IPS DF 4.7 (cell line): ENCODE data around the gene CHST15.

Experiments
- DNase-seq: peaks from one replicate; pipeline ENCODE4 v3.0.0-alpha.2; 2013; ENCODE audit warnings: low spot score; ENCODE audit errors: extremely low read depth

CHST15 gene, protein sequence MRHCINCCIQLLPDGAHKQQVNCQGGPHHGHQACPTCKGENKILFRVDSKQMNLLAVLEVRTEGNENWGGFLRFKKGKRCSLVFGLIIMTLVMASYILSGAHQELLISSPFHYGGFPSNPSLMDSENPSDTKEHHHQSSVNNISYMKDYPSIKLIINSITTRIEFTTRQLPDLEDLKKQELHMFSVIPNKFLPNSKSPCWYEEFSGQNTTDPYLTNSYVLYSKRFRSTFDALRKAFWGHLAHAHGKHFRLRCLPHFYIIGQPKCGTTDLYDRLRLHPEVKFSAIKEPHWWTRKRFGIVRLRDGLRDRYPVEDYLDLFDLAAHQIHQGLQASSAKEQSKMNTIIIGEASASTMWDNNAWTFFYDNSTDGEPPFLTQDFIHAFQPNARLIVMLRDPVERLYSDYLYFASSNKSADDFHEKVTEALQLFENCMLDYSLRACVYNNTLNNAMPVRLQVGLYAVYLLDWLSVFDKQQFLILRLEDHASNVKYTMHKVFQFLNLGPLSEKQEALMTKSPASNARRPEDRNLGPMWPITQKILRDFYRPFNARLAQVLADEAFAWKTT

DNA sequence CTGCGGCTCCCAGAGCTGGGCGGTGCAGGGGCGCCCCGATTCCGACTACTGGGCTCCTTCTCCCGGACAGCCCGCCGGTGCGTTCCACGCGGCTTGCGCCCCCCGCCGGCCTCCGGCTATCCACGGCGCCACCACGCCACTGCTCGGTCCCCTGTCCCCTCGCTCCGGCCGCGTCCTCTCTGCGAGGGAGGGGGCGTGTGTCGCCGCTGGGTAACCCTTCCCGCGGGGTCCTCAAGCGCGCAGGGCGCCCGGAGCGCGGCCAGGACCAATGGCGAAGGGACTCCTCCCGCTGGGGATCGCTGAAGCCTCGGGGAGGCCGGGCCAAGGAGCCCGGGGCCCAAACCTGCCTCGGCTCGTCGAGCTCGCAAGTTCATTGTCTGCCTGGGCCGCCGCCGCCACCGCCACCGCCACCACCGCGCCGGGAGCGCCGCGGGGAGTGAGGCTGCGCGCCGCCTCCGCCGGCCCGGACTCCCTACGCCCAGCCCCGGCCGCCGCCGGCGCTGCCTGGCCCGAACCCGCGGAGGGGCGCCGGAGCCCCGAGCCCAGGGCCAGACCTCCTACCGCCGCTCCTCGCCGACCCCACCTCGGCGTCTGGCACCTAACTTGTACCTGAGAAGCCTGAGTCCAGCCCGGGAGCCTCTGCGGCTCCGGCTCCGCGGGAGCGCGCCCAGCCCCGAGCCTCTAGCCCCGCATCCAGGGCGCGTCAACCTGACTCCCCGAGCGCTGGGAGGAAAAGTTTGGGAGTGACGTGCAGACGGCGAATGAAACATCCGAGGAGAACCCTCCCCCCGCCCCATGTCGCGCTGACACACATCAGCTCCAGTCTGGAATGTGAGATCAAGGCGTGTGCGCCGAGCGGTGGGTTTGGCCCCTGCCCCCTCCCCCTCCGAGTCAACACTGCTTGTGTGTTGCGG is at the start of gene CHST15:
CHST15 (minus strand) TSS at position 739 of the 914 bp plus-strand sequence. CDS start 47,386 bp downstream, outside the sequence.
- DNase-seq = no peak

DNA sequence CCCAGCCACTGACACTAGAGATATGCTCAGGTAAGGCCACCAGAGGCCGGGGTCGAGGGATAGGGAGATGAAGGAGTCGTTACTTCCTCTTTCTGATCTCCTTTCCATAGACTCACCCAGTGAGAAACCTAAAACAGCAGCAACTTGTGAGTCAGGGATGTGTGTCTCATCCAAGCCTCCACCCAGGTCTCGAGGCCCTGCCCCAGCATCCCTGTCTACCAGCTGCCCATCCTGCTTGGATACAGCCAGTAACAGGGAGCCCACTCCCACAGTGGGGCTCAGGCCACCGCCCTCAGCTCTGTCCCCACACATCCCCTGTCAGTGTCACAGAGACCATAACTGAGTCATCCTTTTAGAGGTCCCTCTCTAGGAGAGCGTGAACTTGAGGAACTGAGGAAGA is 49.6 kb upstream of the CHST15 start:
- DNase-seq = no peak

DNA sequence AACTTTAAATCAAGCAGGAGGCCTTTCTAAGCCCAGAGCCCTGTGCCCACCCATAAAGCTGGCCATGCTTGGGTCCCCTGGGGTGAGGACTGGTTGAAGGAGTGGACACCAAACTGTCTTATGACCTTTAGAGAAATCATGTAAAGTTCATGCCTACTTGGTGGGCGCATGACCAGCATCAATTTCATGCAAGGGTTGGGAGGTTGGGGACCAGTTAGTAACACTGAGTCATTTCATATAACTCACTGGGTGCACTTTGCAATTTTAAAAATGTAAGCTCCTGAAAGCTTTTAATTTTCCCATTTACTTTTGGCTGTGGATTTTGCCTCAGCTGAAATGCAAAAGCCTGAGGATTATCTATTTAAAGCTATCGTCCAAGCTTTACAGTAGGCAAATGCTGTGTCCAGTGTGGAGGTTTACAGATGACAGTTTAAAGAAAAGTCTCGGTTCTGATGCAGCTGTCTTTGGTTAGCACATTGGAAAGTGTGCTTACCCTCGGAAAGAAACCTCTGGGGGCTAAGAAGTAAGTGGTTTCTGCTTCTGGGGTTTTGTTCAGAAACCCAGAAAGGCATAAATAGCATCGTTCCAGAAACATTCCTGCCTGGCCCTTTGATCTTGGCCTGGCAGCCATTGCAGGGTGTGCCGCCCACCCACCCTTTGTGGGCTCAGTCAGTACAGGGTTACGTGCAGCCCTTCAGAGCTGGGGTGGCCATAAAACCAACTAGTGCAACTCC is 48.8 kb upstream of the CHST15 start:
- no peak for DNase-seq

DNA sequence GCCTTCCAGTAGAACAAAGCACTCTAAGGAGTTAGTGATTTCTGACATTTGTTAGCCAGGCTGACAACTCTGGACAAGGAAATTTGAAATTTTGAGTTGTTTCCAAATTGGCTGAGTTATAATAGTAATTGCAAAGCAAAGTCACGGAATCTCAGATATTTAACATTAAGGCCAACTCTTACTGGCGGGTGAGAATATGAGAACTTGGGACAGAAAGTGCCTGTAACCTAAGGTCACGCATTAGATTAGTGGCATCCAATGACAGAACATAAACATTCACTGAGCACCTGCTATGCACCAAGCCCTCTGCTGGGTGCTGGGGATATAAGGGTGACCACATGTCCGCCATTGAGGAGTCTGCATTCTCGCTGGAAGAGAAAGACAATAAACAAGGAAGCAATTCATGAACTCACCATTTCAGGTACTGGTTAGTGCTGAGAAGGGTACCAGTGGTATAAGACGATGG is 45.5 kb upstream of the CHST15 start:
- no peak for DNase-seq

DNA sequence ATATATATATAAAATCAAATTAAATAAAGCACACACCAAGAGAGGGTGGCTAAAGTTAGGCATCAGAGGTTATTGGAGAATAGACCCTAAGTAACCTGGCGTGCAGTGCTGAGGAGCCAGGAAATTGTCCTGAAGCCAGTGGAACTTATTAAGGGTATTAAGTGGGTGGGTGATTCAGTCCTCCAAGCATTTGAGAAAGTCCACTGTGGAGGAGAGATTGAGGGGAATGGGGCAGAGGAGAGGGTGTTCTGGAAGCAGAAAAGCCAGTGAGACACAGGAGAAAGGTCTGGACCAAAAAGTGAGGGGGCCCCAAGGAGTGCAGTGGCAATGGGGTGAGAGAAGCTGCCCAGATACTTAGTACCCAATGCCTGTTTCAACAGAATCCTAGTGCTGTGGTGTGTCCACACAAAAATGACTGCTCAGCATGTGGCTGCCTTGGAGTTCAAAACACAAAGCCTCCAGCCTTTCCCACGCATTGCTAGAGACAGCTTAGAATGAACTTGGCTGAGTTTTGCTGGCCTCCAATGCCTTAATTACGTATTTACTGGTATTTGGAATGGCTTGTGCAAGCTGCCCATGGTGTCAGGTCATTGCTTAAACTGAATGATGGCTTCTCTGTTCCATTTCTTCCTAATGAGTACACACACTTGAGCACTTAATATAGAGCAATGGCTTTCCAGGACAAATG is 44.9 kb upstream of the CHST15 start:
- DNase-seq = no peak

DNA sequence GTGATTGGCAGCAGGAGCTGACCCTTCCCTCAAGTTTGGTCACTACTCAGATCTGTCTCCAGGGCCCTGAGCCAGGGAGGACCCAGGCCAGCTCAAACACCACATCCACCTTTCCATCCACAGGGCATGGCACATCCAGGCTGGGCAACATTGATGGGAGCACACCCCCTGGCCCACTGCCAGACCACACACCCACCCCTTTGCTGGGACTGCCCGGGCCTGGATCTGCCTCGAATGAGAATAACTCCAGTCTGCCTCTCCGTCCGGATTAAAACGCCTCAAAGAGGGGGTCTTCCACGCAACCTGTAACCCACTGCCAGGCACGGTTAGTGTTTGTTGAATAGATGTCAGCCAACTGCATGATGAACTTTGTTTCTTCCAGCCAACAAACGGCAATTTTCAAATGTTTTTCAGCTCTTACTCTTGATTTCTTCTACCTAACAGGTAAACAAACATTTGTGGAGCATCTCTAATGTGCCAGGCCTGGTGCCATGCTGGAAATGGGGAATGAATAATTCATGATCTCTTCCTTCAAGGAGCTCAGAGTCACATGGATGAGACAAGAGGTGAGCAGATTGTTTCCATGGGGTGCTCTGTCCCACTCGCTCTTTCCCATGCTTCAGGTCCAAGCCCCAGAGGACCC is 41.0 kb upstream of the CHST15 start:
- DNase-seq = no peak

DNA sequence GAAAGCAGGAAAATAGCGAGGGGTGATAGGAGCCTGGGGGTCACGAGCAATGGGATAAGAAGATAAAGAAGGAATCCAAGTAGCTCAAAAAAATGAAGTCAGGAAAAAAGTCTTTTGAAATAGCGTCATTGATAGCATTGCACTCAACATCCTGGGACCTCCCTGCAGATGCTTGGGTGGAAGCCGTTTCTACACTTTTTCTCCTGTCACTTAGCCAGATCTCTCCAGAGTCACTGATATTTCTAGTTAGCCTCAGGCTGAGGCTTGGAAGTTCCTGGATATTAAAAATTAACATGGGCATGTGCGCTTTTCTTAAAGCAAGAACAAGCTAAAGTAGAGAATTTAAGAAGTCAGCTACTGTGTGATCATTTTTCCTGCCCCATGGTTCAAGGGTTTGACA is 39.5 kb upstream of the CHST15 start:
- DNase-seq = no peak

DNA sequence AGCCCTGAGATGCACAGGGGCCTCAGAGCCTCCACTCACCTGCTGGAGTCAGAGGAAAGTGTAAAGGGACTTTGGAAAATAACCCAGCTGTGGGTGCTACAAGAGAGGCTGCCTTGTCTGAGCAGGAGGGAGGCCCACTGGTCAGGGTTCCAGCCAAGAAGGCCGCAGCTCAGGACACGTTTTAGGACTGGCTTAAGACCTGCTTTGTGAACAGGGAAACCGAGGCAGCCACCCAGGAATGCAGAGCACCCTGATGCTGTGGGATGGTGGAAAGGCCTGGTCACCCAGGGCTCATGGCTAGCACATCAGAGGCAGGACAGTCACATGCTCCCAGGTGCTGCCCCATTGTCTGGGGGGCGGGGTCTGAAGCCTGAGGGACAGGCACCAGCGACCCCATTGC is 38.9 kb upstream of the CHST15 start:
- no peak for DNase-seq

DNA sequence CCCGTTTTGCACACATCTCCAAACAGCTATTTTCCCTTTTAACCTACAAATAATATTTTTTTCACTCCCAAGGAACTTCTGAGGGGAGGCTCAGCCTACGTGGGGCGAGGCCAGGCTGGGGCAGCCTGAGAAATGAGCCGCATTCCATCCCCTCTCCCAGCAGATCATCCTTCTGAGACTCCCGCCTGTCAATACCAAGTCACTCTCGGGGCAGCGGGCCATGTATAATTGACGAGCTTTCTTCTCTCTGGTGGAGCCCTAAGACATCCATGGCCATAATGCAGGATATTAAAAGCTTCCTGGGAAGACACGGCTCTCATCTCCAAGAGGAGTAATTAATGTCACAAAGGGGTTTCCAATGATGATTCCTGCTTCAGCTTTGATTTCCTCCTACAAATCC is 37.8 kb upstream of the CHST15 start:
- DNase-seq = no peak

DNA sequence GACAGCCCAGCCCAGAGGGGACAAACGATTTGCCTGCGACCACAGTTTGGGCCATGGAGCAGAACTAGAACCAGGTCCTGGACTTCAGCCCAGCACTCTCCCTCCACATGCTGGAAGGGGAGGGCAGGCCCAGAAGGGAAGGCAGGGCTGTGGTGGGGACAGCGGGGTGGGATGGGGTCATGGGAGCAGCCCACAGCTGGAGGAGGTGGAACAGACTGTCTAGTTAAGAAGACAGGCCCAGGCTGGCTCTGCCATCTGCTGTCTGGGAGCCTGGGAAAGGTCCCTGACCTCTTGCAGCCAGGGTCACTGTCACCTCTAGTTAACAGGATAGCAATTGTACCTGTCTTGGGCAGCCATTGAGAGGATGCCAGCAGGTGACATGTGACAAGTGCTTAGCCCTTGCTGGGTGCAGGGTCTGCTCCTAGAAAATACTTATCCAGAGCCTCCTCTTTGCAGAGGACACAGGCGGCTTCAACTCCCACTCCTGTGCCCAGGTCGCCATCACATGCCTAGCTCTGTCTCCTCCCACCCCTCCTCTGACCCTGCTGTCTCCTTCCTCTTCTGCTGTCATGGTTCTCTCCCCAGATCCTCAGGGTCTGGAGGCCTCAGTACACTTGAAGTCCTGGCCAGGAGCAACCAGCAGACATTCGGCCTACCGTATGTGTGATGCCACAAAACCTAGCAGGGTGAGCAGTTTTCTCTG is 37.0 kb upstream of the CHST15 start:
- DNase-seq = no peak

DNA sequence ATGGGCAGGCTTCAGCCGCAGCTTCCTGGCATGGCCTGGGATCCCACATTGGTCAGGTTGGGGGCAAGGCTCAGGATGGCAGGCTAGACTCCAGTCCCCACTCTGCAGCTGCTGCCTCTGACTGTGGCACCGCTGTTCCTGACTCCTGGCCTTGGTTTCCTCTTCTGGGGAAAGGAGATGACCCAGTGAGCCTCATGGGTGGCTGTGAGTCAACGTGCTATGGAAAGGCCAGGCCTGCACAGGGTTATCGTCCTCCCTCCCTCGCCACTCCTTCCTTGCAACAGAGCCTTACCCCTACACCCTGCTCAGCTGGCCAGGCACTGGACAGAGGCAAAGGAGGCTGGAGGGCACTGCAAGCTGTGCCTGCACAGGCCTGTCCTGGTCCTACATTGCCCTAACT is 36.1 kb upstream of the CHST15 start:
- no peak for DNase-seq

DNA sequence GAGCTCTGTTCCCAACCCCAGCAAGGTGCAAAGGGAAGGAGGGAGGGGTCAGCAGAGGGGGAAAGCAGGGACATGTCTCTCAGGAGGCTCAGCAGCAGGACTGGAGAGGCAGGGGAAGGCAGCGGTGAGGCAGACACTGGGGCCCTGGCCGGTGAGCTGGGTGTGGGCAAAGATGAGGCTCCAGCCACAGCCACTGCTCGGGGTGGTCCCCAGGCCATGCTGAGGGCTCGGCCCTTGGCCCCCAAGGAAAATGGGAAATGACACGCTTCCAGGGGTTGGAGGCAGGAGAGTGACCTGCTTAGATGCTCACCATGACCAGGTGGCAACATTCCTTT is 35.4 kb upstream of the CHST15 start:
- DNase-seq = no peak

DNA sequence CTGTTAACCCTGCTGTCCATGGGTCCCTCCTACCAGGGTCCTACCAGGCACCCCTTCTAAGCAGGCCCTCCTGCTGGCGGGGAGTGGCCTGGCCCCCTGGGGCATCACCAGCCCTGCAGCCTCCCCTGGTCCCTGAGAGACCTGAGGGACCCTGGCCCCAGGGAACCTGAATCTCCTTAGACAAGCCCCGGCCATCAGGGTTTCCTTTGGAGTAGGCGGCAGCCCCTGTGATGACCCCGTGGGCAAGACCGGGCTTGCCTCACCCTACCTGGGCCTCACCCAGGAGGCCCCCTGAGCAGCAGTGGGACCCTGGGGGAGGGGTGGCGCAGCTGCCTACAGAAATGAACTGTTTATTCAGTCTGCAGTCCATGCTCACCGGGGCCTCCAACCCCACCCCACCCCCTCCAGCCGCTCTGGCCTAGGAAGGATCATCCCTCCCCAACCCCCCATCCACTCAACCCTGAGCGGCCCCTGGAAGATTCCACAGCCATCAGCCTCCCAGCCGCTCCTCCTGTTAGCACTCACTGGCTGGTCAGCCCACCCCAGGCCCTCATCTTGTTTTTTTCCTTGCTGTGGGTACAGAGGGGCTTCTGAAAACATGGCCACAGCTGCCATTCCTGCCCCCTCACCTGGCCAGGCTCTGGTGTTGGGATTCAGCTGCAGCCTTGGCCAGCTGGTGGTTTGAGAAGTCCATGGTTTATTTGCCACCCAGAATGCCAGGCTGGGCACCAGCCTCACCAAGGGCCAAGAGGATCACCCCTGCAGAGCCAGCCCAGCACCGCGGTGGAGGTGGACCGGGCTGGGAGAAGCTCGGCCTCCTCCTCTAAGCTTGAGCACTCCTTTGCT is 34.8 kb upstream of the CHST15 start:
- no peak for DNase-seq

DNA sequence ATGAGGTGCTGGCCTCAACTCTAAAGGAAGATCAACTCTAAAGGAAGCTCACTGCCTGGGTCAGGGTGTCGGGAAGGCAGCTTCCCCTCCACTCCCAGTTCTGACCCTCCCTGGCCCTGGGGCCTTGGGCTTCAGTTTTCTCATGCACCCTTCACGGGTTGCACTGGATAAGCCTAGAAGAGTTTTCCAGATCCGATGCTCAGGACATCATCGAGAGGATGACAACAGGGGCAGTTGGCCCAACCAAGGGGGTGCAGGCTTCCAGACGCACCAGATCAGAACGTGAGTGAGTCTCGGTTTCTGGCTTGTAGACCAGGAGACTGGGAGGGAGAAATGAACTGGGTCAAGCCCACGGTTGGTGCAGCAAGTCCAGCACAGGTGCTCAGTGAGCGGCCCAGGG is 34.2 kb upstream of the CHST15 start:
- no peak for DNase-seq

DNA sequence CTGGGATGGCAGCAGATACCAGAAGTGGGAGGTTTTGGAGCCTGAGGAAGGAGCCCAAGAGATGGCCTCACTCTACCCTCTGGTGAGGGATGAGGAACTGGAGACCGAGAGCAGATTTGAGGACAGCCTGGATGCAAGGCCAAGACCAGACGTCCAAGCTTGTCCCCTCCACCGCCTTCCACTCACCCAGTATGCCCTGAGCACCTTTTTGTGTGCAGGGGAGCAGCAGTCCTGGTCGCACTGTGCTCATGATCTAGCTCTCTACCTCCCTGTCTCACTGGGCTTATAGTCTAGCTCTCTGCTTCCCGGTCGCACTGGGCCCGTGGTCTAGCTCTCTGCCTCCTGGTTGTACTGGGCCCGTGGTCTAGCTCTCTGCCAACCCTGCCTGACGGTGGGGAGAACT is 33.6 kb upstream of the CHST15 start:
- no peak for DNase-seq

DNA sequence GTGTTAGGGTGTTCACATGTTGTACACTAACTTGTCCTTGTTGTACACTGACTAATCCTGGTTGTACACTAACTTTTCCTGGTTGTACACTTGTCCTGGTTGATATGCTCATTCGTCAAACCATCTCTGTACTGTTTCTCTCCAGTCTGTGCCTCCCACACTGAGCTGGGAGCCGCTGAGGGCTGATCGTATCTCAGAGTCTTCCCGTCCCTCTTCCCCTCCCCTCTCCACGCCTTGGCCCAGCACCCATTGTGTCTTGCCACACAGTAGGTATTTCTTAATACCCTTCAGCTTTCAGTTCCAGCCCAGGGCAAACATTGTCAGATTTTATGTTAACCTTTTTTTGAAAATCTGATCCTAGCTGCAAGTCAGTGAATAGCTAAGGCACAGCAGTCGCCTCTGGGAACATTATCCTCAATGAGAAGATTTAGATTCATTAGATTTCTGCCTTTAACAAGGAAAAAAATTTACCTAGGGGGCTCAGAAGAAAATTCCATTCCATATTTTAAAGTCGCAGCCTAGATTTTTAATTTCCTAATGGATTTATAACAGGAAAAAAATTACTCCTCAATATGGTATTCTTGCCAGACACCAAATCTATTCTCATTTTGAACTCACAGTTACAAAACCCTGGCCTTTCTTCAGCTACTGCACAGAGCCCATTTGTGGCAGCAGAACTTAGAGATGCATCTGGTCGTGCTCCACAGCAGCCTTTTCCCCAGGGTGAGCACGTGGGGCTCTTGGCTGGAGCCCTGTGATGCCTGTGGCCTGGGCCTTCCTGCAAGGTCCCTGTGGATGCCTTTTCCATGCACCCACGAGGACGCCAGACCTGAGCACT is 33.0 kb upstream of the CHST15 start:
- DNase-seq = no peak

DNA sequence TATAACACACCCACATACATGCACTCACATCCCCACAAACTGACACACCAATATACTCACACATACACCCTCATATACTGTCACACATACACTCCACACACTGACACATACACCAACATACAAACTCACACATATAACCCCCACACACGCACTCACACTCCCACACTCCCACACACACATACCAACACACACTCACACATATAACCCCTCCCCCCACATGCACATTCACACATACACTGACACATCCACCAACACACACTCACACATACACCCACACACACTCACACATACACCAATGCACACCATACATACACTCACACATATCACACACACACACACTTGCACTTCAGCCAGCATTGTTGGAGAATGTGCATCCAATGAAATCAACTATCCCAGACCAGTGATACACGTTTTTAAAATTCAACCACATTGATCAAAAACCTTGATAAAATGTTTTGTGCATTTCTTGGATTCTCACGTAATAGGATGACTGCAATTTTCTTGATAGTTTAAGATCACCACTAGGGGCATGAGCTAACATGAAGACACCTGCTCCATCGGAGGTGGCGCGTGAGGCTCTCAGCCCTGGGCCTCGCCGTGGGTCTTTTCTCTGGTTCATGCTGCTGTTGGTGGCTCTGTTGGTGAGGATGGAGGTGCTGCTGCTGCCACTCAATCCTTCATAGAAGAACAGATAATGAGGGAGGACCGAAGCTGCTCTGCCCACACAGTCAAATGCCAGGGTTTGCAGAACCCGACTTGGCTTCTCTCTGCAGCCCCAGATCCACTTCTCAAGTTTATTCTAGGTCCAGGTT is 32.1 kb upstream of the CHST15 start:
- DNase-seq = peak; percentile 9
